Nephron (organoid): Measurements from ENCODE around the gene KRTAP5-9.
"Not testable (repeated sequence)": the region's sequence is repeated elsewhere in the genome, so short reads cannot be mapped to it uniquely, and the experiment has no call there.

Experiments used
- H3K27ac Mint-ChIP-seq, 3 experiments: 2 replicates each; pipeline ENCODE4 v1.8.0; 2020; ENCODE audit warnings: mixed read lengths in 3 of 3, mild to moderate bottlenecking in 2 of 3, moderate library complexity in 1 of 3
- H3K27me3 Mint-ChIP-seq: 2 replicates; pipeline ENCODE4 v1.8.0; 2021; ENCODE audit warnings: low read depth, mild to moderate bottlenecking, moderate library complexity, mixed read lengths
- H3K36me3 Mint-ChIP-seq: 2 replicates; pipeline ENCODE4 v1.8.0; 2020; ENCODE audit warnings: low read depth, mixed read lengths
- H3K4me1 Mint-ChIP-seq: 2 replicates; pipeline ENCODE4 v1.8.0; 2020; ENCODE audit warnings: mixed read lengths
- H3K4me3 Mint-ChIP-seq, 3 experiments: 2 replicates each; pipeline ENCODE4 v1.8.0; 2020; ENCODE audit warnings: mild to moderate bottlenecking in 3 of 3, mixed read lengths in 3 of 3, moderate library complexity in 2 of 3
- H3K9me3 Mint-ChIP-seq: 2 replicates; pipeline ENCODE4 v1.8.0; 2020; ENCODE audit warnings: mixed read lengths
- CTCF ChIP-seq, 3 experiments: fragments of 200-600 bp; sonication (generic); IDR thresholded peaks; one replicate each; pipeline ENCODE4 v1.5.0; 2021; ENCODE audit warnings: antibody characterized with exemption in 3 of 3; ENCODE audit not compliant: unreplicated experiment in 3 of 3

The KRTAP5-9 gene

GRCh38 chr11:71572811-71573210 is 24.6 kb downstream of the KRTAP5-9 start:
- Mint-ChIP-seq H3K4me1 (peaks cover 14% of the 10 kb centered on the region), H3K9me3 (no peaks in the 10 kb centered on the region), H3K27ac (no peak overlapping the region), H3K36me3 (no peaks in the 10 kb centered on the region), H3K4me3 (no peak overlapping the region), H3K27me3 (peaks cover 9% of the 10 kb centered on the region)
- no peak for TF ChIP-seq CTCF (IDR thresholded peaks at IDR 0.05; ENCODE audit: unreplicated experiment in 3 of 3)

- Mint-ChIP-seq H3K4me3 (no peak overlapping the region), H3K27ac (no peak overlapping the region), H3K4me1 (peaks cover 9% of the 10 kb centered on the region), H3K9me3 (no peaks in the 10 kb centered on the region), H3K36me3 (no peaks in the 10 kb centered on the region), H3K27me3 (peaks cover 9% of the 10 kb centered on the region)
- no peak for TF ChIP-seq CTCF (IDR thresholded peaks at IDR 0.05; ENCODE audit: unreplicated experiment in 3 of 3)
Measured at GRCh38 chr11:71574418-71574817, 26.2 kb downstream of the KRTAP5-9 start.

- H3K27ac Mint-ChIP-seq, result no peak overlapping the region
- peaks cover 18% of the 10 kb centered on the region for H3K4me1 Mint-ChIP-seq
- TF ChIP-seq CTCF (IDR thresholded peaks at IDR 0.05; ENCODE audit: unreplicated experiment in 3 of 3), result no peak
- H3K9me3 Mint-ChIP-seq, result no peaks in the 10 kb centered on the region
- no peak overlapping the region for H3K4me3 Mint-ChIP-seq
- H3K27me3 Mint-ChIP-seq, result peaks cover 9% of the 10 kb centered on the region
- H3K36me3 Mint-ChIP-seq, result no peaks in the 10 kb centered on the region
Measured at GRCh38 chr11:71575723-71576424, 27.7 kb downstream of the KRTAP5-9 start.

DNA sequence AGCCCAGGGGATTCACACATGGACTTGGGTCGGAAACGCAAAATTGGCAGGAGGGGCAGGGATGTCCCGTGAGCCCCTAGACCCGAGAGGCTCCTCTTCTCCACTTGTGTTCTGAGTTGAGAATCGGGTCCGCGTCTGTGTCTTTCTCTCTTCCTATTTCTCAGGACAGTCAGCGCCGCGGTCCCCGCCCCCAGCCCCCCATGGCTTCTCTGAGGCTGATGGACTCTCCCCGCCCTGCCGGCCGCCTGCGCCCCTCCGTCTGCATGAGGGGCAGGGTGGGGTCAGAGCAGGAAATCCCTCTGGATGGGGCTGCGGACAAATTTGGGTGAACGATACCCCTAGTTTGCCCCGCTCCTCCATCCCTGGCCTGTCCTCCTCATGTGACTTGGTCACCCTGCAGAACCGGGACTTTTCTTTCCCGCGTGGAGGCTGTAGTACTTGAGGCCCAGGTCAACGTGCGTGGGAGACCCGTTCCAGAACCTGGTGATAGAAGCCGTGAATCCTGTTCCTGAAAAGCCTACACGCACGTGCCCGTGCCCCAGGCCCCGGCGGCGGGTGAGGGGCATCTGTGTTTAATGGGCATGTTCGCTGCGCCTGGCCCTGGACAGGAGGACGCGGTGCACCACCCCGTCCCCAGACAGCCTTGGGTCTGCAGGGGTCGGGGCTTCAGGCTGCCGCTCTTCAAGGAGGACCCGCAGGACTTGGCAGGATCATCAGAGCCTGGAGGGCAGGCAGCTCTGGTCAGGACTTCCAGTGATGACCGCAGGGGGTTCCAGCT is 28.7 kb downstream of the KRTAP5-9 start:
- not testable (repeated sequence) for H3K27ac Mint-ChIP-seq, H3K27me3 Mint-ChIP-seq, H3K4me3 Mint-ChIP-seq, H3K36me3 Mint-ChIP-seq, H3K9me3 Mint-ChIP-seq
- peaks cover 21% of the 10 kb centered on the region for H3K4me1 Mint-ChIP-seq

- no peaks in the 10 kb centered on the region for H3K9me3 Mint-ChIP-seq
- H3K36me3 Mint-ChIP-seq, result no peaks in the 10 kb centered on the region
- H3K4me1 Mint-ChIP-seq, result peaks cover 21% of the 10 kb centered on the region
- H3K4me3 Mint-ChIP-seq, result no peak overlapping the region
- no peak for TF ChIP-seq CTCF (IDR thresholded peaks at IDR 0.05; ENCODE audit: unreplicated experiment in 3 of 3)
- H3K27ac Mint-ChIP-seq, result no peak overlapping the region
- H3K27me3 Mint-ChIP-seq, result peaks cover 14% of the 10 kb centered on the region
Measured at GRCh38 chr11:71577469-71578004, 29.3 kb downstream of the KRTAP5-9 start.

DNA sequence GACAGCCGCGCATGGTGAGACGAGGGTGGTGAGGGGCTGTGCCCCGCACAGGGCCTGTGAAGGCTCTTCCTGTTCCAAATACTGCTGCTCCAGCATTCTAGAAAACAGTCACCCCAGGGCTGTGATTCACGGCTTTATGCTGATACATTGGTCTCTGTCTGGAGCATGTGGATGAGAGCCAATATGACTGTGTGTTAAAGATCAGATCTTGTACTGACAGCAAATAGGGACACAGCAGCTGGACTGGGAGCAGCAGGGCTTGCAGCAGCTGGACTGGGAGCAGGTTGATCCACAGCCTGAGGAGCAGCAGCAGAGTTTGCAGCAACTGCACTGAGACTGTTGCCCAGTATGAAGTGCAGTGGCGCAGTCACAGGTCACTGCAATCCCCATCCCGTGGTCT is 31.3 kb downstream of the KRTAP5-9 start:
- H3K36me3 Mint-ChIP-seq, H3K4me3 Mint-ChIP-seq, H3K27ac Mint-ChIP-seq, H3K9me3 Mint-ChIP-seq: not testable (repeated sequence)
- H3K27me3 Mint-ChIP-seq, result peaks cover 18% of the 10 kb centered on the region
- H3K4me1 Mint-ChIP-seq, result peaks cover 21% of the 10 kb centered on the region
